ENCODE measurements around the gene GRAMD2B.
A peak's percentile ranks its signal among the peaks of the same experiment; 100 is the strongest.
"Not testable (repeated sequence)": the region's sequence is repeated elsewhere in the genome, so short reads cannot be mapped to it uniquely, and the experiment has no call there.

Gene GRAMD2B

DNA sequence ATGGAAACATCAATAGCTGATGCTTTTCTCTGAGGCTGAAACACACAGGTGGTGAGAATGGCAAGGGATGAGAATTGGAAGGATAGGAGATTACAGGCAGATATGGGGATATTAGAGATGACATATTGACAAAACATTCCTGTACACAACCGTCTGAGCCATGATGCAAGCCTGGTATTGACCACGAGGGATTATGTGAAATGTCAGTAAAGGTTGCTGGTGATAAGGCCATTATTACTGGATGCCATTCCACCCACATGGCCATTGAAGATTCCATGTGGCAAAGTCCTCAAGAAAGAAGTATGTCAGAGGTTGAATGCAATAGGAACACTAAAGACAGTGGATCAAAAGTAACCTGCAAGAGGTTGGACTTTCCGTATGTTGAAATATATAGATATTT lies 15.7 kb downstream of the GRAMD2B start:
- no peak for TF ChIP-seq POLR2AphosphoS5 (IDR thresholded peaks at IDR 0.05; ENCODE audit: low read depth, low read length)
- no peak for TF ChIP-seq TAF1 (IDR thresholded peaks at IDR 0.05; ENCODE audit: borderline replicate concordance, low read depth, low read length)
- TF ChIP-seq POLR2A (IDR thresholded peaks at IDR 0.05; ENCODE audit: low read depth, low read length) = no peak
- DNase-seq (ENCODE audit: insufficient read length) (no peak), FAIRE-seq (no peak)

DNA sequence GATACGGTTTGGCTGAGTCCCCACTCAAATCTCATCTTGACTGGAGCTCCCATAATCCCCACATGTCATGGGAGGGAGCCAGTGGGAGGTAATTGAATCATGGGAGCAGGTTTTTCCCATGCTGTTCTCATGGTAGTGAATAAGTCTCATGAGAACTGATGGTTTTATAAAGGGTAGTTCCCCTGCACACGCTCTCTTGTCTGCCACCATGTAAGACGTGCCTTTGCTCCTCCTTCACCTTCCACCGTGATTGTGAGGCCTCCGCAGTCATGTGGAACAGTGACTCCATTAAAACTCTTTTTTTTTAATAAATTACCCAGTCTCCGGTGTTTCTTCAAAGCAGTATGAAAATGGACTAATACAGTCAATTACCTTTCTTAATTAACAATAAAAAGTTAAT lies 16.5 kb downstream of the GRAMD2B start:
- FAIRE-seq; DNase-seq (ENCODE audit: insufficient read length): not testable (repeated sequence)

DNA sequence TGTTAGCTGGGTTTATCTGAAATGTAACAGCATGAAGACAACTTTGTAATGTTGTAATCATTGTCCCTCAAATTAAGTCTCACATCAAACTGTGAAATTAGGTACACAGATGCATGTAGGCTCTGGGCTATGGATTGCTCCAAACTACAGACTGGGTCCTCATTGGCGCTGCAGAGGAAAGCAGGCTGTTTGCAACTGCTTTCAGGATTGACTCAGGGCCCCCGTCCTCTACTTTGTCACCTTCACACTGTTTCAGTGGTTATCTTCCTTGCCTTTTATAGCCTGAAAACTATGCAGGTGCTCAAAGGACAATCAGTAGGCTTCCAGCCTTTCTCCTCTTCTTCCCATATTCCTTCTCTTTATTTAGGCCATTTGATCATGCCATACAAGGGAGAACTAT lies 18.0 kb downstream of the GRAMD2B start:
- TF ChIP-seq POLR2AphosphoS5 (IDR thresholded peaks at IDR 0.05; ENCODE audit: low read depth, low read length) (no peak), POLR2A (IDR thresholded peaks at IDR 0.05; ENCODE audit: low read depth, low read length) (no peak), TAF1 (IDR thresholded peaks at IDR 0.05; ENCODE audit: borderline replicate concordance, low read depth, low read length) (no peak)
- no peak for FAIRE-seq
- no peak for DNase-seq (ENCODE audit: insufficient read length)

DNA sequence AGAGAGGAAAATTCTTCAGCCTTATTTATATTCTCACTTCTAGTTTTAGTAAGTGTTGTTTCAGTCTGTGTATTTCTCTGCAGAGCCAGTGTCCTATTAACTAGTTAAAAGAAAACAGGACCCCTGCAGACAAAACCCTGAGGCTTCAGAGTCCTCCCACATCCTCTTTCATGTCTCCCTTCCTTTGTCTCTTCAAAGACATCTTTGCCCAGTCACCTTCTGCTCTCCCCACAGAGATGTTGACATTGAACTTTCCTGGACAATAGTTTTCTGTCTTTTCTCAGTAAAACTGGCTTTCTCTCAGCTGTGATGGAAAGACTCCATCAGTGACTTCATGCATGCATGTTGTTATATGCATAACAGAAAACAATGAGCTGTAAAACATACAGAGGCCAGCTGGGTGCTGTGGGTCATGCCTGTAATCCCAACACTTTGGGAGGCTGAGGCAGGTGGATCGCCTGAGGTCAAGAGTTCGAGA lies 20.2 kb downstream of the GRAMD2B start:
- DNase-seq (ENCODE audit: insufficient read length) (no peak), FAIRE-seq (peak; percentile 81)
- TF ChIP-seq TAF1 (IDR thresholded peaks at IDR 0.05; ENCODE audit: borderline replicate concordance, low read depth, low read length) = no peak
- TF ChIP-seq POLR2AphosphoS5 (IDR thresholded peaks at IDR 0.05; ENCODE audit: low read depth, low read length) = no peak
- no peak for TF ChIP-seq POLR2A (IDR thresholded peaks at IDR 0.05; ENCODE audit: low read depth, low read length)

DNA sequence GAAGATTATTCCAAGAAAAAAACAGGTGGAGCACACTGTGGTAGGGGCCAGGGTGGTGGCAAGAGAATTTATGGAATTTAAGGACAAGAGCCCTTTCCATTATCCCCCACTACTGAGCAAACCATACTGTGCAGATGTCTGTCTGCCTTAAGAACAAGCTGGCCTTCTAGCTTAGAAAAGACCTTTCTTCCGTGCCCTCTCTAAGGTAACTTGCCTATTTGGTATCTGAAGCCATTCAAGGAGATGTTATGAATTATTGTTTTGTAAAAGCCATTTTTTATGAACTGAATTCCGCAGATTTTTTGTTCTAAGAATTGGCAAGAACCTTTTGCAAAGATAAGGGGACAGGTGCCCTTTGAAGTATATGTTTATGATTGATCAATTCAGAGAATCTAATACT lies 20.9 kb downstream of the GRAMD2B start:
- no peak for FAIRE-seq
- TF ChIP-seq POLR2A (IDR thresholded peaks at IDR 0.05; ENCODE audit: low read depth, low read length) = no peak
- no peak for TF ChIP-seq POLR2AphosphoS5 (IDR thresholded peaks at IDR 0.05; ENCODE audit: low read depth, low read length)
- TF ChIP-seq TAF1 (IDR thresholded peaks at IDR 0.05; ENCODE audit: borderline replicate concordance, low read depth, low read length) = no peak
- no peak for DNase-seq (ENCODE audit: insufficient read length)

DNA sequence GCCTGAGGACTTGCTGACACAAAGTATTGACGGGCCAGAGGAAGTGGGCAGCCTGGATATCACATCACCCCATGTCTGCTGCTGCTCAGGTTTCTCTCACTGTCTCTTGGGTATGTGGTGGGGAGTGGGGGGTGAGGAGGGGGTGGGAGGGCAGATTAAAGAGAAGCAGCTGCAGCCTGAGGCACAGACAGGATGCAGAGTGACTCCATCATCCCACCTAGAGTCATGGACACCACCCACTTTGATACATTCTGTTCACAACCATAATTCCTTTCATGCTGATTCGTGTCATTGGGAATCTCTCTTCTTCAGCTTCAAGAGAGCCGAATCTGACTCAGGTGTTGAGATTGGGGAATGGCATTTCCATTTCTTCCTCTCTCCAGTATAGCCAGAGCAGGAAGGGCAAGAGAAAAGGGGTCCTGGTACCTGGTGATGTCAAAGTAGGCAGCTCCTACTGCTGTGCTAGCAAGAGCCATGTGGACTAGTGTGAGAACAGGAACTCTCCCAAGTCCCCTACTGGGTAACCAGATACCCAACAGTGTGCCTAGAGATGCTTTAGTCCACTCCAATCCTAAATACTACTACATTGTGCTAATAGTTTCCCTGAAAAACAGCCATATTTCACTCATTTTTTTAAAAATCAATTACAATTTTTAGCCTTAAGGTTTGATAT lies 22.4 kb downstream of the GRAMD2B start:
- no peak for FAIRE-seq
- no peak for DNase-seq (ENCODE audit: insufficient read length)
- TF ChIP-seq POLR2A (IDR thresholded peaks at IDR 0.05; ENCODE audit: low read depth, low read length) (no peak), POLR2AphosphoS5 (IDR thresholded peaks at IDR 0.05; ENCODE audit: low read depth, low read length) (no peak), TAF1 (IDR thresholded peaks at IDR 0.05; ENCODE audit: borderline replicate concordance, low read depth, low read length) (no peak)

DNA sequence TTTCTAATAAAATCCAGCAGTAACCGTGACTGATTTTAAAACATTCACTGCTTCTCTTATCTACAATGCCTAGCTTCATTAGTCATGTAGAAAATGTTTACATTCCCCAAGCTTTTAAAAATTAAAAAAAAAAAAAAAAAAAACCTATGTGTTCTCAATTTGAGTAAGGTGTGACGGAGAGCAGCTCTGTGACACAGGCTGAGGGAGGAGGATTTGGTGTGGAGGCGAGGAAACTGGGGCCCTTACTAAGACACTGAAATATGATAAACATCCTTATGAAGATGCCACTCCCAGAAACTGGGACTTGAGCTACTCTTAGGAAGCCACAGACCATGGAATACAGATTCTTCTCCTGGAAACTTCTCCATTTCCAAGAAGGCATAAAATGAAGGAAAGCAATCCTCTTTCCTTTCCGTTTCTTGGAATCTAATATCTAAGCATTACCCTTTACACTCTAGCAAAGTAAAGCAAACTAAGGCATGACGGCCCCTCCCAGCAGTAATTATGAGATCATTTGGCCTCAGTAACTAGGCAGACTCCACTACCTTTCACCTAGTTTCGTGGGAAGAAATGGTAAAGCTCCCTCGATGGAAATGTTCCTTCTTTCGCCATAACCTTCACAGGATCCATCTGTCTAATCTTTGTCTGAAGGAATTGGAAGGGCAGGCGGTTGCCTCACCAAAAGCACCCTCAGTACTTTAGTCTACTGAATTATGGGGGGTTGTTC lies 23.5 kb downstream of the GRAMD2B start:
- FAIRE-seq (peak; percentile 61), DNase-seq (ENCODE audit: insufficient read length) (no peak)
- TF ChIP-seq POLR2AphosphoS5 (IDR thresholded peaks at IDR 0.05; ENCODE audit: low read depth, low read length) = no peak

DNA sequence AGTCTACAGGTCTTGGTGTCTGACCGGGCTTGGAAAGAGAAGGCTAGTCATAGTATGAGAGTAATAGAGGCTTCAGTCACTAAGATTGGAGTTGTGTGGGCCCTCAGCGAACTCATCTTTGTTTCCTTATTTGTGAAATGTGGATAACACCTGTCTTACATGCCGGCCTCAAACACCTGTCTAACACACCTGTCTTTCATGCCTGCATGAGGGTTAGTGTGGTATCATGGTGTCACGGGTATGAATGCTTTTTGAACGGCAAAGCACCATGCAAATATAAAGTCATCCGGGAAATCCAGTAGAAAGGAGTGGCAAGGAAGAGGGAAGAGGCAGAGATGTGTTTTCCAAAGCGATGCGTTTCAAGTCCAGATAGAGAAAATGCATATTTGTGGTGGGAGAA lies 25.5 kb downstream of the GRAMD2B start:
- FAIRE-seq = no peak
- TF ChIP-seq POLR2A (IDR thresholded peaks at IDR 0.05; ENCODE audit: low read depth, low read length) = no peak
- TF ChIP-seq TAF1 (IDR thresholded peaks at IDR 0.05; ENCODE audit: borderline replicate concordance, low read depth, low read length) = no peak
- no peak for TF ChIP-seq POLR2AphosphoS5 (IDR thresholded peaks at IDR 0.05; ENCODE audit: low read depth, low read length)
- DNase-seq (ENCODE audit: insufficient read length) = no peak

DNA sequence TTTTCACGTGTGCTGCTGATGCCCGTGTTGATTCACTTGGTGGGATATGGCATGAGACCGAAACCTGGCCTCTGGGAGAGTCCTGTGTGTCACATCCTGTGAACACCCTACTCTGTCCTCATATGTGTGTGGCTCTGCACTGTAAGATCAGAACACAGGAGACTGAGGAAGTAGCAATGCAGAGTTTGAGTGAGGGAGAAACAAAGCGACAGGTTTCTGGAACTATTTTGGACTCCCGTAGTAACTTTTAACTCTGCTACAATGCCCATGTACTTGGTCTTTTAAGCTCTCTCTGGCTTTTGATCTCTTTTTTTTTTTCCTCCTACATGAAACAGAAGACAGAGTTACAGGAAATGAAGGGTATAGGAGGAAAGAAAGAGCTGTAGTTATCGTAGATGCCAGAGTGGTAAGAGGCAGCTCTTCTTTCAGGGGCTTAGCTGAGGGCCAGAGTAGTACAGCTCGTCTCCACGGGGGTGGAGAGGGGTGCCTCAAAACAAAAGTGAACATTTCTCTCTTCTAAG lies 26.6 kb downstream of the GRAMD2B start:
- TF ChIP-seq POLR2A (IDR thresholded peaks at IDR 0.05; ENCODE audit: low read depth, low read length) = no peak
- TF ChIP-seq TAF1 (IDR thresholded peaks at IDR 0.05; ENCODE audit: borderline replicate concordance, low read depth, low read length) = no peak
- 0 out of 2 replicates have a peak, but pooled peaks have one; percentile 38 for TF ChIP-seq POLR2AphosphoS5 (IDR thresholded peaks at IDR 0.05; ENCODE audit: low read depth, low read length)
- DNase-seq (ENCODE audit: insufficient read length) (no peak), FAIRE-seq (peak; percentile 81)

DNA sequence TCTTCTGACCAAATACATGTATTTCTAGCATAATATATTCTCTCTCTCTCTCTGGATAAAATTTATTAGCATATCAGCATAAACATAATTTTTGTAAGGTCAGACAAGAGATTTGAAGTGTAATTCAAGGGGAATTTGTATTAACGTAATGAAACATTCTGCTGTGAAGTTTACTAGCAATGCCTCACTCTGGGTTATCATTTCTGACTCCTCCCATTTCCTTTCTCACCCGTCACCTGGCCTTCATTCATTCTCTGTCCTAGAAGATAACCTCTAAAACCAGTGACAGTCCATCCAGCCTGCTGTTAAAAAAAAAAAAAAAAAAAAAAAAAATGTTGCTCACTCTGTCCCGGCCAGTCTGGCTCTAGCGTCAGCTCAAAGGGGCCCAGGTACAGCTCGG lies 27.1 kb downstream of the GRAMD2B start:
- DNase-seq (ENCODE audit: insufficient read length) = no peak
- TF ChIP-seq POLR2A (IDR thresholded peaks at IDR 0.05; ENCODE audit: low read depth, low read length) = no peak
- TF ChIP-seq TAF1 (IDR thresholded peaks at IDR 0.05; ENCODE audit: borderline replicate concordance, low read depth, low read length) = no peak
- TF ChIP-seq POLR2AphosphoS5 (IDR thresholded peaks at IDR 0.05; ENCODE audit: low read depth, low read length) = no peak
- FAIRE-seq = no peak

DNA sequence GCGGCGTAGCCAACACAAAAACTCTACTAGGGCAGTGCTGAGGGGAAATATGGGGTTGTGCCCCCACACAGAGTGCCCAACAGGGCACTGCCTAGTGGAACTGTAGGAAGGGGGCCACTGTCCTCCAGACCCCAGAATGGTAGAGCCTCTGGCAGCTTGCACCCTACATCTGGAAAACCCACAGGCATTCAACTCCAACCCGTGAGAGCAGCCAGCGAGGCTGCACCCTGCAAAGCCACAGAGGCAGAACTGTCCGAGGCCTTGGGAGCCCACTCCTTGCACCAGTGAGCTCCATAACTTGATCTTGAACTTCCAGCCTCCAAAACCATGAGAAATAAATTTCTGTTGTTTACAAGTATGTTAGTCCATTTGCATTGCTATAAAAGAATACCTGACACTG lies 27.7 kb downstream of the GRAMD2B start:
- no peak for DNase-seq (ENCODE audit: insufficient read length)
- TF ChIP-seq TAF1 (IDR thresholded peaks at IDR 0.05; ENCODE audit: borderline replicate concordance, low read depth, low read length) = no peak
- TF ChIP-seq POLR2AphosphoS5 (IDR thresholded peaks at IDR 0.05; ENCODE audit: low read depth, low read length) = no peak
- no peak for TF ChIP-seq POLR2A (IDR thresholded peaks at IDR 0.05; ENCODE audit: low read depth, low read length)
- no peak for FAIRE-seq

DNA sequence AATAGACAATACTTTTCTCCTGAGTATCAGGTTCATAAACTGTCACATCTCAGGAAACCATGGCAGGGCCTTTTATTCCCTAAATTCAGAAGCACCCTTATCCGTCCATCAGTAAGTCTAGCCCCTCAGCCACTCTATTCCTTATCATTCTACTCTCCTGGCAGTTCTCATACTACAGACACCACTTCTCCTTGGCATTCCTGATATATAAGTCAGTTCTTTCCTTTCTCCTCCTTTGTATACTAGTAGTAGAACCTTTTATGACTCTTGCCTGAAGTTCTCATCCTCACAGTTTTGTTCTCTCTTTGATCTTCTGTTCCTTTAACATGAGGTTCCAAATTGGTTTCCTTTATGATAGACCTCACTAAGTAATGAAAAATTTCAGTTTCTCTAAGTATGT lies 29.3 kb downstream of the GRAMD2B start:
- FAIRE-seq = no peak
- DNase-seq (ENCODE audit: insufficient read length) = no peak
- TF ChIP-seq POLR2AphosphoS5 (IDR thresholded peaks at IDR 0.05; ENCODE audit: low read depth, low read length) (no peak), POLR2A (IDR thresholded peaks at IDR 0.05; ENCODE audit: low read depth, low read length) (no peak), TAF1 (IDR thresholded peaks at IDR 0.05; ENCODE audit: borderline replicate concordance, low read depth, low read length) (no peak)
